ENCODE results near the gene THAP9.
"Not testable (repeated sequence)": the region's sequence is repeated elsewhere in the genome, so short reads cannot be mapped to it uniquely, and the experiment has no call there.

Gene THAP9

DNA sequence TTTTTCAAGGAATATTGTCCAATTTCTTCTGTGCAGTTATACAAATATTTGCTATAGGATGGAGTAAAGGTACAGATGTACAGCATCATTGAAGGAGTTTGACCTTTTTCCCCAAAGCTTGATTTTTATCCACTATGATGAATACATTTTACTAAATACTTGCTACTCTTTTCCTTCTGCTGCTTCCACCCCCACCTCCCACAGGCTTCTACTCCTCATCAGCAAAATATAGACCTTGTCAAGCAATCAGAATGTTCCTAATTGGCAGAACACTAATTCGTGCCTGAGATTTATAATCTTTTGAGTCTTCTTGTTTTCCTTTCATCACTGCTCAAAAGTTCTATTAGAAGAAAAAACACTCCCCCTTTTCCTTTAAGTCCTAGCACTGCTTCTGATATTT, 3.8 kb upstream of the THAP9 start:
- DNase-seq (ENCODE audit: low read depth in 2 of 3, low spot score in 2 of 3) = no peak

DNA sequence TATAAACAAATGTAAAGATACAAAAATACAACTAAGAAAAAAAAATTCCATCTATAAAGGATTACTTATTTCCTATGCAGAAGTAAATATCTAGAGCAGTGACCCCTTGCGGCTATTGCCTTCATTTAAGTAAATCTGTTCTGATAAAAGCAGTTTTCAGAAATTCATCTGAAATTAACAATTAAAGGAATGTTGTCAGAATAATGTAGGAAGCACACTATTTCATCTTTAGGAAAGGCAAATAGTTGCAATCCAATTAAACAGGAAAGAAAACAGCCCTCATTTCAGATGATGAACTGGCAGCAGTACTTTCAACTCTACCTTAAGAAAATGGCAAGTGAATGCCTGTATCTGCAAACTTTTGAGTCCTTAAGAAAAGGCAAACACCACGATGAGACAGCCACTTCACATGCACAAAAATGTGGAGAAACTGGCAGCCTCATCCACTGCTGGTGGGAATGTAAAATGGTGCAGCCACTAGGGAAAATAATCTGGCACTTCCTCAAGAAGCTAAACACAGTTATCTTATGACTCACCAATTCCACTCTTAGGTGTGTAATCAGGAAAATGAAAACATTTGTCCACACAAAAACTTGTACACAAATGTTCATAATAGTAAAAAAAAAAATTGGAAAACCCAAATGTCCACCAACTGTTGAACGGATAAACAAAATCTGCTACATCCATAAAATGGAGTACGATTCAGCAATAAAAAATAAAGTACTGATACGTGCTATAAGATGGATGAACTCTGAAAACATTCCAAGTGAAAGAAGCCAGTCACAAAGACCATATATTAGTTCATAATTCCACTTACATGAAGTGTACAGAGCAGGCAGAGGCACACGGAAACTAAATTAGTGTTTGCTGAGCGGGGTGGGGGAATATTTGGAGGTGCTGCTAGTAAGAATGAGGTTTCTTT, 2.0 kb upstream of the THAP9 start:
- no peak for DNase-seq (ENCODE audit: low read depth in 2 of 3, low spot score in 2 of 3)

DNA sequence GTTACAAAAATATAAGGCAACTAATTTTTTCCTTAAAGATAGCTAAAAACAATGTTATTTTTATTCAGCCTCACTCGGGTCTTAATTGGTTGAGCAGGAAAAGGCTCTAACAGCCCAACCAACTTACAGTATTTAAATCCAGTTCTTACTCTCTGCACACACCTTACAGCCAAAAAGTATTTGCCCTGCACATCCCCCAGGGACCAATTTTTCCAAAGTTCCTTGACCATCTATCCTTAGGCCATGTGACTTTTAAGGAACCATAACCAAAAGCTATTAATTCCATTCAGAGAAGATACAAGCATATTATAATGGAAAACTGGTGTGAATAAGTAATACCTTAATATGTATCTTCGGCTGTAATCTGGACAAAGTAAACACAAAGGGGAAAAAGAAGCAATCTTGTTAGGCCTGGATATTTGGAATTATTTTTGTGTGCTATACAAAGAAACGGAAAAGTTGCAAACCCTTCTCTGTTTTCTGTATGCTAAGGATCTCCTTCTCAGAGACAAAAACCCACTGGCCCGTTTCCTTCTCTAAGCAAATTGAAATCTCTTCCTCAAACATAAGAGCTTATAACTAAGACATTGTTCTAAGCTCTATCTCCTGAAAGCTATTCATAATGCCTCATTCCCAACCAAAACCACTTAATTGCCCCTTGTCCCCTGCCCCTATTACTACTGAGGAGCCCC, 1.0 kb upstream of the THAP9 start:
- DNase-seq (ENCODE audit: low read depth in 2 of 3, low spot score in 2 of 3) = no peak

DNA sequence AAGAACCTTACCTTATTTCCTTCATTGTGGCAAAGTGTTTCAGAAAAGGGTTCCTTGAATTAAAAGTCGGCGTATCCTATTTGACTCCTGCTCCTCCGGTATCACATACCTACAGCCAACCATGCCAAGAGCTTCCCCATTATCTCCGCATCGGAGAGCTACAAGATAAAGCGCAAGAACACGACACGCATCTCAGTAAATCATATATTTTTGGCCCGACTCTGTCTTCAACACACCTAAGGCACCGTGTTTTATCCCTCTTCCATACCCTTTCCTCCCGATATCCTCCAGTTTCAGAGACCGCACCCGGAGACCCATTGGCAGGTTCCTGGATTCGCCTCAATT, 497 bp upstream of the THAP9 start:
- no peak for DNase-seq (ENCODE audit: low read depth in 2 of 3, low spot score in 2 of 3)

DNA sequence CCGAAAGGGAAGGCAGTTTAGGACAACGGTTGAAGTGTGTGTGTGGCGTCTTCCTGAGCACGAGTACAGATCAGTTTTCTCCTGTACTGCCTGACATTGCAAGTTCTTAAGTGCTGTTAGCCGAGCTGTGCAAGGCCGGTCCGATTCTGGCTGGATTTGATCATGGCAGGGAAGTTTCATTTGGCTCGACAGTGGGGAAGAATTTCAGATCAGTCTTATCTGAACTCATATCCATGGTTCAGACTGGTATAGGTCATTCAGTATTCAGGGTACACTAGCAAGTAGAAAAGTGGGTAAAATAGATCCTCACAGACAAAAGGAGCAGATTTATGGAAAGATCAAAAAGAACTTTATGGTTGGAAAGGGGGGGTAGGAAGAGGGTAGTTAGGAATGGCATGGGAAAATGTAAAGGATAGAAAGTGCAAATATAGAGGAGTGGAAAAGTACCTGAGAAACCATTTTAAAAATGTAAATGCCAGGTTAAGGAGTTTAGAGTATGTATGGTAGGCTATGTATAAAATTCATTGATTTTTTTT, 716 bp downstream of the THAP9 start:
- DNase-seq (ENCODE audit: low read depth in 2 of 3, low spot score in 2 of 3) = no peak

DNA sequence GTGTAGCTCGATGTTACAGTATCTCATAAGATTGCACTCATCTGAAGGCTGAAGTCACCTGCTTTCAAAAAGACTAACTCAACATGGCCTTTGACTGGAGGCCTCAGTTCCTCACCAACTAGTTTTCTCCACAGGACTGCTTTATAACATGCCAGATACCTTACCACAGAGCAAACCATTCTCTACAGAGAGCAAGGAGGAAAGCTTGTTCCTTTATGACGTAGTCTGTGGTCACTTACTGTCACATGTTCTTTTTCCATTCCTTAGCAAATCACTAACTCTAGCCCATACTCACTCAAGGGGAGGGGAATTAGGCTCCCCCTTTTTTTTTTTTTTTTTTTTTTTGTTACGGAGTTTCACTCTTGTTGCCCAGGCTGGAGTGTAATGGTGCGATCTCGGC, 3.2 kb downstream of the THAP9 start:
- no peak for DNase-seq (ENCODE audit: low read depth in 2 of 3, low spot score in 2 of 3)

DNA sequence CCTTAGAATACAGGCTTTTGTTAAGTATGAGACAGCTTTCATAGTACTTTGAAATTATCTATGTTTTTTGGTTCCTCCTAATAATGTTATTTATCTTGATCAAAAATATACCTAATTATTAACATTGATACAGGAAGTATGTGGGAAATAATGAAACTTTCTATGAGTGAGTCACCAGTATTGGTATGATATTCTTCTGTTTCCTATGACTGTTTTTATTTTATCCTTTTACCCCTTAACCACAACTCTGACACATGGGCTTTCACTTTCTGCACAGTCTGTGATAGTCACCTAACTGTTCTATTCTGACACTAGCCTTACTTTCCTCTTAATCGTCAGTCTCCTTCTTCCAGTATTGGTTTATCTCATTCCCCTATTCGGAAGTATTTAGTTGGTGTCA, 4.7 kb downstream of the THAP9 start:
- no peak for DNase-seq (ENCODE audit: low read depth in 2 of 3, low spot score in 2 of 3)

DNA sequence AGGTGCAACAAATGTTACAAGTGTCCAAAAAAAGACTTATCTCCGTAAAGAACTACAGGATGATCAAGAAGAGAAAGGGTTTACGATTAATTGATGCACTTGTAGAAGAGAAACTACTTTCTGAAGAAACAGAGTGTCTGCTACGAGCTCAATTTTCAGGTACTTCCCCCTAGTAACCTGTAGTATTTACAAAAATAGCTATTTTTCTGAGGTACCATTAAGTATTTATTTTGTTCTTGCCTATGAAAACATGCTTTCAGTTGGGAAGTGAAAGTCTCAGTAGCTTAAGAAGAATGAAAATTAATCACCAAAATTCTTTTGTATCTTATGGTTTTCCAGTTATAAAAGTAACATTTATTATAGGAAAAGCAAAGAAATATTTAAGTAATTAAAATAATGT, 5.9 kb downstream of the THAP9 start:
- no peak for DNase-seq (ENCODE audit: low read depth in 2 of 3, low spot score in 2 of 3)

DNA sequence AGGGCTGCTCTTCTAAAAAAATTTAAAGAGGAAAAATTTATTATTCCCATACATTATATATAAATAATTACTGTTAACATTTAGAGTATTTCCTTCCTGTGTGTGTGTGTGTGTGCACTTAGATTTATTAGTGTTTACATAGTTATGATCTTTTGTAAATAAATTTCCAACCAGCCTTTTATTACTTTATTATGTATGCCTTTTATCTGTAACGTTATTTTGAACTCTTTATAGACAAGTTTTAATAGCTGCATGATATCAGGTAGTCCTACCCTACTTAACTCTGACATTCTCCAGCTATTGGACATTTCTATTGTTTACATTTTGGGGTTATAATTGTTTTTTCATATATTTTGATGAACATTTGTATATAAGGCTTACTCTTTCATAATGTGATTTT, 8.8 kb downstream of the THAP9 start:
- no peak for DNase-seq (ENCODE audit: low read depth in 2 of 3, low spot score in 2 of 3)

DNA sequence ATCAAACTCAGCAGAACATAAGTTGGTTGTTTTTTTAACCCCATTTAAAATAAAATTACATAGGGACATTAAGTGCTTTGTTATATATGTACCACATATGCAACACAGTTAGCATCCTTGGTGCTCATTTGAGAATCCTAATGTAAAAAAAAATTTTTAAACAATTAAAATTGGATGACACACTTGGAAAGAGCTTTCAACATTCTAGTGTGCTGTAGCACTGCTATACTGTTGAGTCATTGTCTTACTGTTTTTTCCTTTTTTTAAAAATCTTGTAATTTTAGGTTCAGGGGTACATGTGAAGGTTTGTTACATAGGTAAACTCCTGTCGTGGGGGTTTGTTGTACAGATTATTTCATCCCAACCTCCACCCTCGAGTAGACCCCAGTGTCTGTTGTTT, 12.8 kb downstream of the THAP9 start:
- no peak for DNase-seq (ENCODE audit: low read depth in 2 of 3, low spot score in 2 of 3)

DNA sequence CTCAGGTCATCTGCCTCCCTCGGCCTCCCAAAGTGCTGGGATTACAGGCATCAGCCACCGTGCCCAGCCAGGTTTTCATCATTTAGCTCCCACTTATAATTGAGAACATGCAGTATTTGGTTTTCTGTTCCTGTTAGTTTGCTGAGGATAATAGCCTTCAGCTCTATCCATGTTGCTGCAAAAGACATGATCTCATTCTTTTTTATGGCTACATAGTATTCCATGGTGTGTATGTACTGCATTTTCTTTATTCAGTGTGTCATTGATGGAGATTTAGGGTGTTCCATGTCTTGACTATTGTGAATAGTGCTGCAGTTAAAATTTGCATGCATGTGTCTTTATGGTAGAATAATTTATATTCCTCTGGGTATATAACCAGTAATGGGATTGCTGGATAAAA, 13.4 kb downstream of the THAP9 start:
- DNase-seq (ENCODE audit: low read depth in 2 of 3, low spot score in 2 of 3) = not testable (repeated sequence)

DNA sequence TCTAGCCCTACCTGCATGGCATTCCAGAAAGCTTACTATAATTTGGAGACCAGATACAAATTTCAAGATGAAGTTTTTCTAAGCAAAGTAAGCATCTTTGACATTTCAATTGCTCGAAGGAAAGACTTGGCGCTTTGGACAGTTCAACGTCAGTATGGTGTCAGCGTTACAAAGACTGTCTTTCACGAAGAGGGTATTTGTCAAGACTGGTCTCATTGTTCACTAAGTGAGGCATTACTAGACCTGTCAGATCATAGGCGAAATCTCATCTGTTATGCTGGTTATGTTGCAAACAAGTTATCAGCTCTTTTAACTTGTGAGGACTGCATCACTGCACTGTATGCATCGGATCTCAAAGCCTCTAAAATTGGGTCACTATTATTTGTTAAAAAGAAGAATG, 17.6 kb downstream of the THAP9 start:
- no peak for DNase-seq (ENCODE audit: low read depth in 2 of 3, low spot score in 2 of 3)

DNA sequence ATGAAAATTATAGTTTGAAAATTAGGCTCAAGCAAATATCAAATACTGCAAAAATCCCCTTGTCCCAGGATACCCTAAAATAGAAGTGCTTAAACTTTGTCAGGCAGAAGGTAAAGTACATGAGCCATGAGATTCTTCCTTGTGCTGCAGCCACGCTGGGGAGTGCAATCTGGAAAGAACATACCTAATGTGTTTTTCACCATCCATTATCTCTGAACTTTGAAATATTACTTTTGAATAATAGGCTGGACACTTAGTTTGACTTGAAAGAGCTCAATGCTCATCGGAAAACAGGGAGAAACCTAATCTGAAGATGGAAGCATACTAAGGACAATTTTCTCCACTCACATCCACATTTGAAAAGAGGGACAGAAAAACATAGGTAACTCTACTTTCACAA, 18.9 kb downstream of the THAP9 start:
- DNase-seq (ENCODE audit: low read depth in 2 of 3, low spot score in 2 of 3) = no peak

DNA sequence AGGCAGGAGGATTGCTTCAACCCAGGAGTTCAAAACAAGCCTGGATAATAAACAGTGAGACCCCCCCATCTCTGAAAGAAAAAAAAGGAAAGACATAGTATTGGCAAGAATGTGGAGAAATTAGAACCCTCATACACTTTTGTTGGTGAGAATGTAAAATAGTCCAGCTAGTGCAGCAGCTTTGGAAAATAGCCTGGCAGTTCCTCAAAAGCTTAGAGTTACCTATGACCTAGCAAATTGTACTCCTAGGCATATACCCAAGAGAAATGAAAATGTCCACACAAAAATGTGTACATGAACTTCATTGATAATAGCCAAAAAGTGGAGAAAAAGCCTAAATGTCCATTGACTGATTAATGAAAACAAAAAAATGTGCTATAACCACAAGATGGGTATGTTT, 21.3 kb downstream of the THAP9 start:
- DNase-seq (ENCODE audit: low read depth in 2 of 3, low spot score in 2 of 3) = no peak

DNA sequence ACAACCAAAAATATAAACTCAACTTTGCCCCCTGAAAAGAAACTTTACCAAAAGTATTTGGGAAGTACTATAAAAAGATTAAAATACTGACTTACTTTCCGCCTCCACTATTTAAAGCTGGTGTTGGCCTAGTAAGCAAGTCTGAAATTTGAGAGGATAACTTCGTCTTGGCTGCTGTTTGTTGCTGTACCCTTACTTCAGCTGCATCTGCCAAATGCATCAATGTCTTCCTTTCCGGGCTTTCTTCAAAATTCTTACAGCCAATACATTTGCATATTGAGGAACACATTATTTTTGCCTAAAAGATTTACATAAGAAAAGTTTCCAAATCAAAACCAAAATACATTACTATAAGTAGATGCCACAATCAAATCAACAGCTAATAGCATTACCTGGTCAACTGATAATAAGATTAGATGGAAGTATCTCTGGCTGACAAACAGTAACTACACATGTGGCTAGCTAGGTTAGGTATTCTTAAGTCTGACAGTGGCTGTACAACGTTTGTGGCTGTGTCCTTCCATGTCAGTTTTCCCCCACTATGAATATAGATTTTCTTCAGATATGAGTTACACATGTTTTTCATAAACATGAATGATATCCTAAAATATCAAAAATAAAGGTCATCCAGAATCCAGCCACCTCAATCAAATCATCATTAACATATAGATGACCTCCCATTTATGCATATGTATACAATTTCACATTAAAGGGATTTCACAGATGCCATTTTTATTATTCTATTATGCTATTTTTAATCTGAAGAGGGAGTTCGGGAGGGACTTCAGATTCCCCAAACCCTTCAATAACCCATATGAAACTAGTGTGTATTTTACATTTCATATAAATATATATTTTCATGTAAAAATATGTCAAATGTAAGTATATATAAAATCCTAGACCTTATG, 30.6 kb downstream of the THAP9 start:
- no peak for DNase-seq (ENCODE audit: low read depth in 2 of 3, low spot score in 2 of 3)

DNA sequence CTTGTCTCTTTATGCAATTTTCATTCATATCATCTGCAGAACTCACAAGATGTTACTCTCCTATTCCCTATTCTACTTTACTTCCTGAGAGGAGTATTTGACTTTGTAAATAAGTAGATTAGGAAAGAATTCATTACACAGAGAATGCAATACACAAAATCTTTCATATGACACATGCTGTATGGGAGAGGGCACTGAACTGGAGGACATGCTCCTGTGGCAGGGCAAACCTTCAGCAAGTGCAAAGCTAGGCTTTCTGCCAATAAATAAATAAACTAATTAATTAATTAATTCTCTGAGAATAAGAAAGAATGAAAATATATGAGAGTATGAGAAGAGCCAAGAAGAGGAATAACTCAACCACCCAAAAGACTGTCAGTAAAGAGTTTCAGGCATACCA, 33.9 kb downstream of the THAP9 start:
- DNase-seq (ENCODE audit: low read depth in 2 of 3, low spot score in 2 of 3) = no peak

DNA sequence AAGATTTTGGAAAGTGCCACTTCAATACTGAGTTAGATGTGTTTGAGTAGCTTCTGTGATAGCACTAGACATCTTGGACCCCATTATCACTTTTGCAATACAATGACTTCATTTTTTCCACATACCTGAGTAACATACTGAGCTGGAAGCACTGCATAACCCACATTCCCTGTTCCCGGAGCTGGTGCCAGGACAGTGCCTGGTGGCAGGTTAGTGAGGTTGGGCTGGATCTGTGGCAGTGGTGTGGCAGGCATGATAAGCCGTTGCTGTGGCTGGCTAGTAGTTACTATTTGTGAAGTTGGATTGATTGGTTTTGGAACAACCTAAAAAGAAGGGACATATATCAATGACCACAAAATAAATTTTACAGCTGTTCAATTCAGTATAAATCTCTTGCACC, 38.9 kb downstream of the THAP9 start:
- no peak for DNase-seq (ENCODE audit: low read depth in 2 of 3, low spot score in 2 of 3)

DNA sequence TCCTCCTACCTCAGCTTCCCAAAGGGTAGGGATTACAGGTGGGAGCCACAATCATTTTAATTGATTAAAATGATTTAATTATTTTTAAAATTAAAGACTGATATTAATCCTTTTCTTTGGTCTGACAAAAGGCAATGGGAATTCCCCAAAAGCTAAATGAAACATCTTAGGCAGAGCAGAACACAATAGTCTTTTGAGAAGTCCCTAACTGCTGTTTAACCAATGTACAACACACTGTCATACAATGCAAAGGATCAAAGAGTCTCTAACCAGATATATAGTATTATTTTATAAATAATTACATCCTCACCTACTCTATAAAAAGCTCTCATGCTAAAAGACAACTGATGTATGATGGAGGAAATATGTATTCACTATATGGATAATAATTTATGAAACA, 47.0 kb downstream of the THAP9 start:
- no peak for DNase-seq (ENCODE audit: low read depth in 2 of 3, low spot score in 2 of 3)

DNA sequence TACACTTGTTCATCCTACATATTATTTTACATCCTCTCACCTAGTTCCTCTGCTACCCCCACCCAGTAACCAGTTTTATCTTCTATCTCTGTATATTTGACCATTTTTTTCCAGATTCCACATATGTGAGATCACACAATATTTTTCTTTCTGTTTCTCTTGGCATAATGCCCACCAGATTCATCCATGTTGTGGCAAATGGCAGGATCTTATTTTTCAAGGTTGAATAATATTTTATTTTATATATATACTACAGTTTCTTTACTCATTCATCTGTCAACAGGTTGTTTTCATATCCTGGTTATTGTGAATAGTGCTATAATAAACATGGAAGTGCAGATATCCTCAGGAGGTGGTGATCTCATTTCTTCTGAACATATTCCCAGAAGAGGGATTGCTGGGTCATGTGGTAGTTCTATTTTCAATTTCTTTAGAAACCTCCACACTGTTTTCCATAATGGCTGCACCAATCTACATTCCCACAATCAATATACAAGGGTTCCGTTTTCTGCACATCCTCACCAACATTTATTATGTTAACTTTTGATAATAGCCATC, 48.2 kb downstream of the THAP9 start:
- DNase-seq (ENCODE audit: low read depth in 2 of 3, low spot score in 2 of 3) = no peak

DNA sequence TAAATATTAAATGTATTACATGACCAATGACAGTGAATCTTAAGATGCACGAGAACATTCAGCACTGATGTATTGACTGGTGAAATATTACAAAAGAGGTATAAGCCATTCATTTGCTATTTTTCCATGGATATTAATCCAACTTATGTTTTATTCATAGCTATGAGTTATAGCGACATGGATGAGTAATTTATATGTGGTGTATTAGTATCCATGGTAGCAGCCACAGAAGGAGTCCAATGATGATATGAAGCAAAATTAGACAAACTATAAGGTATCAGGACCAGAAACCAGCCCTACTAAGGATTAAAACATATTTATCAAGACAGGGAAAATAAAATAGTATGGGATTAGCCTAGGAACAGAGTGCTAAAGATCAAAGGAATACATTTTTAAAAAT, 50.7 kb downstream of the THAP9 start:
- DNase-seq (ENCODE audit: low read depth in 2 of 3, low spot score in 2 of 3) = no peak

DNA sequence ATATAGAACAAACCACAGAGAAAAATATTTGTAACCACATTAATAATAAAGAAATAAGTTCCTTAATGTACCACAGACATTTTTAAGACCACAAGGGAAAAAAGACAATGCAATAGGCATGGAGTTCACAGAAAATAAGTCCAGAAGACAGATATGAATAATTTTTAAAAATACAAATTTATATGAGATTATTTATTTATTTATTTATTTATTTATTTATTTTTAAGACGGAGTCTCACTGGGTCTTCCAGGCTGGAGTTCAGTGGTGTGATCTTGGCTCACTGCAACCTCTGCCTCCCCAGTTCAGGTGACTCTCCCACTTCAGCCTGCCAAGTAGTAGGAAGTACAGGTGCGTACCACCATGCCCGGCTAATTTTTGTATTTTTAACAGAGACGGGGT, 53.7 kb downstream of the THAP9 start:
- DNase-seq (ENCODE audit: low read depth in 2 of 3, low spot score in 2 of 3) = no peak
